ENCODE measurements around the gene CFHR5.

CFHR5 gene

DNA sequence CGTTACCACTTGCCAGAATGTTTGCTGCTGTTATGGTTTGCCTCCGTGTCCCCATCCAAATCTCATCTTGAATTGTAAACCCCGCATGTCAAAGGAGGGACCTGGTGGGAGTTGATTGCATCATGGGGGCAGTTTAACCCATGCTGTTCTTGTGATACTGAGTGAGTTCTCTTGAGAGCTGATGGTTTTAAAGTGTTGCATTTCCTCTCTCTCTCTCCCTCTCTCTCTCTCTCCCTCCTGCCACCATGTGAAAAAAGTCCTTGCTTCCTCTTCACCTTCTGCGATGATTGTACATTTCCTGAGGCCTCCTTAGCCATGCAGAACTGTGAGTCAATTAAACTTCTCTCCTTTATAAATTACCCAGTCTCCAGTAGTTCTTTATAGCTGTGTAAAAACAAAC, 44.4 kb downstream of the CFHR5 start:
- DNase-seq (ENCODE audit: low read depth), result no peak

DNA sequence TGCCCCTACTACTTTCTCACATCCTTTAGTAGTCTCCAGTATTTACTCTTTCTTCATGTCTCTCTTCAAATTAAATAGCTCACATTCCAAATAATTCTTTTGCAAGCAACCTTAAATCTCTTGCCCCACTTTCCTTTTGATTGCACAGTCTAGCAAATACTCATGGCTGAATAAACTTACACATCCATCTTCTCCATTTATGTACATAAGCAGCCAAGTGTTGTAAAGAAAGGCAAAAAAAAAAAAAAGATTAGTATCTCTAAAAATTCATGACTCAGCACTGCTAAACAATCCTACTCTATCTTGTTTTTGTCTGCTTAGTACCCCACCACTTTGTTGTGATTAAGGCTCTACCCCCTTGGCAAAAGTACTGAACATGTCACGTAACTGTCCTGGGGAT, 47.1 kb downstream of the CFHR5 start:
- DNase-seq (ENCODE audit: low read depth), result peak; percentile 58

DNA sequence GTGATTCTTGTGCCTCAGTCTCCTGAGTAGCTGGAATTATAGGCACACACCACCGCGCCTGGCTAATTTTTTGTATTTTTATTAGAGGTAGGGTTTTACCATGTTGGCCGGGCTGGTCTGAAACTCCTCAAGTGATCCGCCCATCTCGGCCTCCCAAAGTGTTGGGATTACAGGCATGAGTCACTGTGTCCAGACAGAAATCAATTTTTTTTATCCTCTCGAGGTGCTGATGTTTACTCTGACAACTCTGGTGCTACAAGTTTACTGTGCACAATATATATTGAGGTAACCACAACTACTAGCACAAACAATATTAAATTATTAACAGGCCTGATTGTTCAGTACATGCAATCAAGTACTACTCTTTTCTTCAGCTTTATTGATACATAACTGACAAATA, 50.0 kb downstream of the CFHR5 start:
- DNase-seq (ENCODE audit: low read depth), result no peak

DNA sequence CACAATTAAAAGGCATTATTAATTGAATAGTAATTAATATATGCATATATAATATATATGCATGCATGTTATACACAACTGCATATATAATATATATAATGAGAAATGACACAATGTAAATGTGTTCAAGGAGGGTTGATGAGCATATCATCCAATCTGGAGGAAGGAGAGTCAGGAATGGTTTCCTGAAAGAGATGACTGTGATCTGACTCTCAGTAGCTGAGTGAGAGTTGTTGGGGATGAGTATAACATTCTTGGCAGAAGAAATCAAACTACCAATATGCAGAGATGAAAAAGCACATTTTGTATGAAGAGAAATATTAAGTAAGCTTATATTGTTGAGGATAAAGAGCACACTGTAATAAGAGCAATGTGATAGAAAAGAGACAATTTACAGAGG, 52.4 kb downstream of the CFHR5 start:
- DNase-seq (ENCODE audit: low read depth), result no peak

- DNase-seq (ENCODE audit: low read depth), result peak; percentile 51
These were observed 57.4 kb downstream of the CFHR5 start for GRCh38 chr1:197034631-197035339.

GRCh38 chr1:197036861-197037260, 59.5 kb downstream of the CFHR5 start:
- no peak for DNase-seq (ENCODE audit: low read depth)

- no peak for DNase-seq (ENCODE audit: low read depth)
These were observed 64.4 kb downstream of the CFHR5 start for GRCh38 chr1:197041486-197042353.

DNA sequence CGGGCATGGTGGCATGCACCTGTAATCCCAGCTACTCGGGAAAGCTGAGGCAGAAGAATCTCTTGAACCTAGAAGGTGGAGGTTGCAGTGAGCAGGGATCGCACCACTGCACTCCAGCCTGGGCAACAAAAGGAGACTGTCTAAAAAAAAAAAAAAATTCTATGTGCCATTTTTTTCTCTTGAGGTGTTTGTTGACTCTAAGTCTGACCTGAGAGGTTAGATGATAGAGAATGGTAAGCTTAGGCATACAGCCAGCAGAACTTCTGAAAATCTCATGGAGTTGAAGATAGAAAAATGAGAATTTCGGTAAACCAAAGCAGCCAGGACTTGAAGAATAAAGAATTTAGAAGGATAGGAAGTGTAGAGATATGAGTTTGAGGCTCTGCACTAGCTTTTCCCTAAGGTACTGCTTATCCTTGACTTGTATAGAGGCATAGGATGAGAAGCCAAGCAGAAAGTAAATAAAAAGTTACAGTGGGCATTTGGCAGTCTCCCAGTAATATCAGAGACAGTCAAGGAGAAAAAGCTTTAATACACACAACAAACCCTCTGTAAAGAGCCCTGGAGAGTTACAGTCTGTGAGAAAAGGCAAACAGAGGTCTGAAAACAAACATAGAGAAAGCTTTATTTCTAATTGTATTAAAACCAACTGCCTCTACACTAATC, 65.5 kb downstream of the CFHR5 start:
- DNase-seq (ENCODE audit: low read depth), result no peak

DNA sequence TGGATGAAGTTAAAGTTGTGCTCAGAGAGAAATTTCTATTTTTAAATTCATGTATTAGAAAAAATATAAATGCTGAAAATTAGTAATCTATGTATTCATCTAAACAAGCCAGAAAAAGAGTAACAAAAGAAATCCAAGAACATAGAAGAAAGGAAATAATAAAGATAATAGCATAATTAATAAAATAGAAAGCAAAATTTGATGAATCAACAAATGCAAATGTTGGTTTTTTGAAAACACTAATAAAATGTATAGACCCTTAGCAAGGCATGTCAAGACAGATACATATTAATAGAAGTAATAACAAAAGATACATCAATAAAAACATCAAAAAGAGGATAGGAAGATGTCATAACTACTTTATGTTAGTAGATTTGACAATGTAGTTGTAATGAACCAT, 71.7 kb downstream of the CFHR5 start:
- DNase-seq (ENCODE audit: low read depth), result no peak
